WTC11 (cell line): ENCODE data around the gene PLEKHN1.

ENCODE experiments used
- ATF2 ChIP-seq: sonication (generic); formaldehyde crosslinking; IDR thresholded peaks from 2 replicates; pipeline ENCODE4 v1.8.1; 2022; ENCODE audit warnings: low read depth, missing genetic modification reagents, borderline replicate concordance
- CTCF ChIP-seq: fragments of 200-600 bp; IDR thresholded peaks from 2 replicates; pipeline ENCODE4 v1.8.0; 2022; ENCODE audit warnings: antibody characterized with exemption
- ESRRA ChIP-seq: sonication (generic); formaldehyde crosslinking; IDR thresholded peaks from 2 replicates; pipeline ENCODE4 v1.8.1; 2022; ENCODE audit warnings: mild to moderate bottlenecking, missing genetic modification reagents, borderline replicate concordance
- FOXP4 ChIP-seq: sonication (generic); formaldehyde crosslinking; IDR thresholded peaks from 2 replicates; pipeline ENCODE4 v1.8.0; 2022; ENCODE audit warnings: mild to moderate bottlenecking, missing genetic modification reagents
- IRF2 ChIP-seq: sonication (generic); formaldehyde crosslinking; IDR thresholded peaks from 2 replicates; pipeline ENCODE4 v1.8.0; 2022; ENCODE audit warnings: low read depth, missing genetic modification reagents, borderline replicate concordance
- ZNF232 ChIP-seq: sonication (generic); formaldehyde crosslinking; IDR thresholded peaks from 2 replicates; pipeline ENCODE4 v1.8.0; 2022; ENCODE audit warnings: mild to moderate bottlenecking, missing genetic modification reagents

GRCh38 chr1:932776-933602, 33.3 kb upstream of the PLEKHN1 start:
- TF ChIP-seq ESRRA (CRISPR knock-in tag) (no peak), ZNF232 (no peak), CTCF (no peak), ATF2 (CRISPR knock-in tag) (no peak), FOXP4 (CRISPR knock-in tag) (no peak), IRF2 (CRISPR knock-in tag) (no peak)
